GM19455 (cell line): ENCODE data around the gene NARF.
"Not testable (repeated sequence)": the region's sequence is repeated elsewhere in the genome, so short reads cannot be mapped to it uniquely, and the experiment has no call there.

Experiments
- ATAC-seq: cut with Tn5 transposase; IDR thresholded peaks from one replicate; pipeline ENCODE4 v1.9.1; 2021; ENCODE audit not compliant: unreplicated experiment

The NARF gene

DNA sequence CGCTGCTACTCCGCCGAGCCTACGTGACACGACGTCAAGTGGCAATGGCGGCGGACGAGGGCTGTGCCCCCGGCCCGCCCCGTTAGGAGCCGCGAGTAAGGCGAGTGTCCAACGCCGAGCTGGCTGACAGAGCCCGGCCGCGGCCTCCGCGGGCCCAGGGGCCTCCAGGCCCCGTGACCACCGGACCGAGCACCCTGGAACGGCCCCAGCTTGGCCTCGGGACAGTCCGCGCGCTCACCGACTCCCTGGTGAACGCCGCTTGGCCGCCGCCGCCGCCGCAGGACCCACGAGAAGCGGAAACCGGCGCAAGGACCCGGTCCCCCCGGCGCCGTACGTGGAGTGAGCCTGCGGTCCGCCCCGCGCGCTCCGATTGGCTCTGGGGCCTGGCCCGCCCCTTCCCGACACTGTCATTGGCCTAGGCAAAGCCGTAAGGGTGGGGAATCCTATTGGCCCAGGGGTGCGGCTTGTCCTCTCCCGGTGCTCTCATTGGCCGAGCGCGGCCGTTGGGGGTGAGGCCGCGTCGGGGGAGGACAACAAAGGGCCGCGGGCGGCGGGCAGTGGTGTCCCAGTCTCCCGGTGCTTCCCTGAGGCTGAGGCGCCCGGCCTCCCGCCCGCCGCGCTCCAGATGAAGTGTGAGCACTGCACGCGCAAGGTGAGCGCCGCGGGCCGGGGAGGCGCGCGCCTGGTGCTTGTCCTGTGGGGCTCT is at the start of gene NARF:
Gene NARF (plus strand): TSS at position 563 of the 706 bp plus-strand sequence. CDS start 63 bp downstream, at position 626.
- ATAC-seq, result peak; percentile 94

DNA sequence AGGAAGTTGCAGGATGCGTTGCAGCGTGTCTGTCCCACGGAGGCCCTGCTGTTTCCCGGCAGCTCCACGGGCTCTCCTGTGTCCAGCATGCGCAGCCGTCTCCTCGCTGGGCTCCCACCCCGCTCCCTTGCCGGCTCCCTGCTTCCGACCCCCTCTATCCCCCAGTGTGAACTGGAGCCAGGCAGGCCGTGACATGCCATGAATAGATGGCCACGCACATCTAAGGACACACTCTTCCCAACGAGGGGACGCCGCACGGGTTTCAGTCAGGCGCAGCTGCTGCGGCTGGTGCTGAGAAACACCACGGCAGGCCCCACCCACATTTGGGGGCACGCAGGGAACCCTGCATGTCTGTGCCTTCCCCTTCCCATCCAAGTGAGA is 49.6 kb upstream of the NARF start:
- no peak for ATAC-seq

DNA sequence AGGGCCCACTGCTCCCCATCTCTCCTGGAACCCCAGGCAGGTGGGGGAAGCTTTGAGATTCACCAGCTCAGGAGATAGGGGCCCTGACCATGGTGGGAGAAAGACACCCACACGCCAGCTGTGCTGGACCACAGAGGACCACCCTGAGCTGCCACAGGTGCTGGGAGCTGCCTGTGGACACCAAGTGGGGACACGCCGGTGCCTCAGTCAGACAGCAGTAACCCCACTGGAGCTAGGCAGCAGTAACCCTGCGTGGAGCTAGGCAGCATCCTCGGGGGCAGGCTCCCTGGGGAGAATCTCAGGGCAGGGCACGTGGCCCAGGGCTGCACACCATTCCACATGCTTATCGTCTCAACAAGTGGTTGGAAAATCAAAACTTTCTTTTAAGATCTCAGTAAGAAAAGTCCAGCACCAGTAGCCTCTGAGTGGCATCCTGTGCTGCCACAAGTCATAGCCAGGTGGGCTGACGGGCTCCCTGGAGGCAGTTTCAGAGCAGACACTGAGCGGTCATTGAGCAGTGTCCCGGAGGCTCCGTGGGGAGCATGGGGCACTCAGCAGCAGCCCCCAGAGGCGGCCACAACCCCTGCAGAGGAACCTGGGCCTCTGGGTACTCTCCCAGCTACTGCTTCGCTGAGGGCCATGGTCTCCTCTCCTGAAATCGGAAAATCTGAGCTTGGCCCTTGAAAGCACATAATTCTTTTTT is 48.4 kb upstream of the NARF start:
- ATAC-seq, result no peak

DNA sequence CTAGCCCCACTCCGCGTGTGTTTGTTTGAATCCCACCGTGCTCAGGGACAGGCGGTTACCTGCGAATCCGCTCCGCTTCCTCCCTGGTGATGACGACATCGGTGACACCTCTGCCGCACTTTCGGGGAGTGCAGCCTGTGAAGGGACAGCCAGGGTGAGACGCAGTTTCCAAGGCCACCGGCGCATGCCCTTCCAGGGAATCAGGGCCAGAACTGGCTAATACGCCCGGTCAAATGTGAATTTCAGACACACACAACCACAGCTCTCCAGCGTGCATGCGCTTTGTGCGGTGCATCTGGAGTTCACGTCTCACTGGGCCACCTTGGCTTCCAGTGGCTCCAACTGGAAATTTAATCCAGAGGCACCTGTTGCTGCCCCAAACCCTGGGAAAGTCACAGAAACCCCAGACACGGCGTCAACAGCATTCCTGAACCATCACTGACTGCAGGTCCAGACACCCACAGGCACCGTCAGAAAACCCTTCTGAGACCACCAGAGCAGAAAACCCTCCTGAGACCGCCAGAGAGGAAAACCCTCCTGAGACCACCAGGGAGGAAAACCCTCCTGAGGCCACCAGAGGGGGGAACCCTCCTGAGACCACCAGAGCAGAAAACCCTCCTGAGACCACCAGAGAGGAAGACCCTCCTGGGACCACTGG is 47.0 kb upstream of the NARF start:
- no peak for ATAC-seq

DNA sequence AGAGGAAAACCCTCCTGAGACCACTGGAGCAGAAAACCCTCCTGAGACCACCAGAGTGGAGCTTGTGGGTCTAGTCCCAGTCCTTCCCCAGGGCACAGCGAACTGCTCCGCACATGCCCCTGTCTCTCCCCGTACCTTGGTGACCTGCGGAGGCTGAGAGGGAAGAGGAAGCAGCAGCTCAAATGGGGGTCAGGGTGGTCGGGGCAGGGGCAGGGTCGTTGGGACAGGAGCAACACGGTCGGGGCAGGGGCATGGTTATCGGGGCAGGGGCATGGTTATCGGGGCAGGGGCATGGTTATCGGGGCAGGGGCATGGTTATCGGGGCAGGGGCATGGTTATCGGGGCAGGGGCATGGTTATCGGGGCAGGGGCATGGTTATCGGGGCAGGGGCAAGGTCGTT is 46.5 kb upstream of the NARF start:
- ATAC-seq, result not testable (repeated sequence)

DNA sequence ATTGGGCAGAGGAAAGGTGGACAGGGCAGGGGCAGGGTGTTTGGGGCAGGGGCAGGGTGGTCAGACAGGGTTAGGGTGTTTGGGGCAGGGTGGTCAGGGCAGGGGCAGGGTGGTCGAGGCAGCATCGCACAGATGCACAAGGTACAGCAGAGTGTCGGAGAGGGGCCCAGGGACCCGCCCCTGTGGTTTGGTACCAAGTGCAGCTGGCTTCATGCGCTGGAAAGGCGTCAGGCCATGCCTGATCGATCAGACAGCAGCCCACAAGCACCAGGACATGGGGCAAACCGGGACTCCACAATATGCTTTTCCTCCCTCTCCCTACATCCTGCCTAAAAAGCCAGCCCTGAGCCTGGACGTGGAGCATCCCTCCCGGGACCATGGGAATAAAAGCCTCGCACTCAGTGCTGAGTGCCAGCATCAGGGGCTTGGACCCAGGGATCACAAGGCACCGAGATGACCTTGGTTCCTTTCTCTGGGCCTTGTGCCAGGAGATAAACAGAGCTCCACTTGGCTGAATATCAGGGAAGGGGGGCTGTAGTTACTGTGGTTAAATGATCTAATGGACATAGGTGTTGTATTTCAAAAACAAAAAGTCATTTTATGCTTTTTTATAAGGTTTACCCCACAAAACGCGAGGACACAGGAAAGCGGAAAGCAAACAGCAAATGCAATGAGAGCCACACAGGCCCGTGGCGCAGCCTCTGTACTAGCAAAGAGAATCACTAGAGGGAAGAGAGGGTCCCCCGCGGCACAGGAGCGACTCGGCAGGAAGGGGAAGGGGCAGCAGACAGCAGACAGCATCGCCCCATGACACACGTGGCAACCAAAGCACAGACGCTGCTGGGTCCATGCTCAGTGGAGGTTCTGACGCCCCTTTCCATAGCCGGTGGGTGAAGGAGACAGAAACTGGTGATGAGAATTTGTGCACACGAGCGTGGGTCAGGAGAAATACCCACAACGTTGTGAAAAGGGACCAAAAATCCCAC is 45.7 kb upstream of the NARF start:
- ATAC-seq, result no peak

DNA sequence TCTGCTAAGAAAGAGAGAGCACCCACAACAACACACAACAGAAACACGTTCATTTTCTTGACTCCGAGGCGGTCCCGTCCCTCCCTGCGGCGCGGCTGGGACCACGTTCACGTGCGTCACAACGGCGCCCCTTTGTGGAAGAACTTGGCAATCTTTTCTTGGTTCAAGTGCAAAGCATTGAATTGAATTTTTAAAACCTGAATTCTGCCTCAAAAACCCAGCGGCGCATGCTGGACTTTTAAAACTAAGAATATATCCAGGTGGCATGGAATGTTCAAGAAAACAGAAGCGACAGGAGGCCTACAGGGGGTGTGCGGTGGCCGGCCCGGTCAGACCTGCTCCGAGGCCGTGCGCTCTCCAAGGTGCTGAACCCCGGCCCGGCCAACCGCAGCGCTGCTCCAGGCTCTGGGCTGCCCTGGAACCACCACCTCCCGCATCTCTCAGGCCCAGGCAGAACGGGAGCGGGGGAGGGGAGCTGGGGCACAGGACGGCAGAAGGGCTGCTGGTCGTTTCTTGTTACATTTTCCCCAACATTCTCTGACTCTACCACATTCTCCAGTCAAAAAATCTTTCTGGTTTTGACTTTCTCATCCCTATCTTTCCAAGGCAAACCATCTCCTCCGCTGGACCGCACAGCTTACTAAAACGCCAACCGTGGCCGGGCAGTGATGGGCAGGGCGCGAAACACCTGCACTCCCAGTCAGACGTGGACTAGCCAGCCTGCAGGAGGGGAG is 43.8 kb upstream of the NARF start:
- no peak for ATAC-seq

DNA sequence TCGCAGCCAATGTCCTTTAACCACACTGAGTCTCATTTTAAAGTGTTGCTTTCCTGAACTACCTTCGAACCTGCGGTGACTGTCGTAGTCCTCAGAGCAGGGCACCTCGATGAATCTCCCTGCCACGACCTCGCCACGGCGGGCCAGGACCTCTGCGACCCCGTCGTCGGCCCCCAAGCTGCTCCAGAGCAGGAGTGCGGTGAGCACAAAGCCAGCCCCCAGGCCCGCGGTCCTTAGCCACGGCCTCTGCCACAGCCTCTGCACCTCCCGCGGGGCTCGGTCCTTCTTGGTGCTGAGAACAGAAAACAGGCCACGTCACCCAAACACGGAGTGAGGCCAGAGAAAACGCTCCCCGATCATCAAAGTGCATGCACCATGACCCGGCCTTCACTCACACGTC is 43.2 kb upstream of the NARF start:
- ATAC-seq, result no peak

DNA sequence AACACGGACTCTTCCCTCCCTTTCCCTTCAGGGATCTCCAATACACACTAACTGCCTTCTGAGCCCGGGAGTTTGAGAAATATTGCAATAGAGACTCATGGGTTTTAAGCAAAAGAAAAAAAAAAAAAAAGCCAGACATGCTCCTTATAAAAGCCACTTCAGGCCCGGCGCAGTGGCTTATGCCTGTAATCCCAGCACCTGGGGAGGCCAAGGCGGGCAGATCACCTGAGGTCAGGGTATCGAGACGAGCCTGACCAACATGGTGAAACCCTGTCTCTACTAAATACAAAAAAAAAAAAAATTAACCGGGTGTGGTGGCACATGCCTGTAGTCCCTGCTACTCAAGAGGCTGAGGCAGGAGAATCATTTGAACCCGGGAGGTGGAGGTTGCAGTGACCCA is 42.8 kb upstream of the NARF start:
- ATAC-seq, result no peak

DNA sequence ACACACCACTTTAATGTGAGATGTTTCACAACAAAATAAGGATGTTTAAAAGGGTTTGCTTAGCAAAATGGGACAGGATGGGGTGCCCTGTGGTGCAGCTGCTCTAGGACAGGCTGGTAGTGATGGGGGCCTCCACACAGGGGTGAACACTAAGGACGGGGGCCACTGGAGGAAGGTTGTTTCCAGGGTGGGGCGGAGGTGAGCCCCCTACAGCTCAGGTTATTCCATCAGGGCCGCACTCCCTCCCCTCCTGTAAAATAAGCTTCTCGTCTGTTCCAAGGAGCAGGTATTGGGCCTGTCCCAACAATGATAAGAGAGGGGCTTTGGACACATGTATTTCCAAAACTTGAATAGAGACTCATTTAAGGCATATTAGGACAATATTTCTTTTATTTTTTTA is 42.3 kb upstream of the NARF start:
- ATAC-seq, result no peak

DNA sequence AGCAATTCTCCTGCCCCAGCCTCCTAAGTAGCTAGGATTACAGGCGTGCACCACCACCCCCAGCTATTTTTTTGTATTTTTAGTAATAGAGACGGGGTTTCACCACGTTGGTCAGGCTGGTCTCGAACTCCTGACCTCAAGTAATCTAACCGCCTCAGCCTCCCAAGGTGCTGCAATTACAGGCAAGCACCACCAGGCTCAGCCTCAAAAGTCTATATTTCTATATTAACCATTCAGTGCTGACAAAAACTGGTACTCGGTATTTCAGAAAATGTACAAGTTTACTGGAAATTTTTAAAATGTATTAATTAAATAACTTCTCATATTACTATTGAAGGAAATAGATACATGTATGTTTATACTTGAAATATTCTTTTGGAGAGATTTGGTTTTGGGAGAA is 41.8 kb upstream of the NARF start:
- no peak for ATAC-seq

DNA sequence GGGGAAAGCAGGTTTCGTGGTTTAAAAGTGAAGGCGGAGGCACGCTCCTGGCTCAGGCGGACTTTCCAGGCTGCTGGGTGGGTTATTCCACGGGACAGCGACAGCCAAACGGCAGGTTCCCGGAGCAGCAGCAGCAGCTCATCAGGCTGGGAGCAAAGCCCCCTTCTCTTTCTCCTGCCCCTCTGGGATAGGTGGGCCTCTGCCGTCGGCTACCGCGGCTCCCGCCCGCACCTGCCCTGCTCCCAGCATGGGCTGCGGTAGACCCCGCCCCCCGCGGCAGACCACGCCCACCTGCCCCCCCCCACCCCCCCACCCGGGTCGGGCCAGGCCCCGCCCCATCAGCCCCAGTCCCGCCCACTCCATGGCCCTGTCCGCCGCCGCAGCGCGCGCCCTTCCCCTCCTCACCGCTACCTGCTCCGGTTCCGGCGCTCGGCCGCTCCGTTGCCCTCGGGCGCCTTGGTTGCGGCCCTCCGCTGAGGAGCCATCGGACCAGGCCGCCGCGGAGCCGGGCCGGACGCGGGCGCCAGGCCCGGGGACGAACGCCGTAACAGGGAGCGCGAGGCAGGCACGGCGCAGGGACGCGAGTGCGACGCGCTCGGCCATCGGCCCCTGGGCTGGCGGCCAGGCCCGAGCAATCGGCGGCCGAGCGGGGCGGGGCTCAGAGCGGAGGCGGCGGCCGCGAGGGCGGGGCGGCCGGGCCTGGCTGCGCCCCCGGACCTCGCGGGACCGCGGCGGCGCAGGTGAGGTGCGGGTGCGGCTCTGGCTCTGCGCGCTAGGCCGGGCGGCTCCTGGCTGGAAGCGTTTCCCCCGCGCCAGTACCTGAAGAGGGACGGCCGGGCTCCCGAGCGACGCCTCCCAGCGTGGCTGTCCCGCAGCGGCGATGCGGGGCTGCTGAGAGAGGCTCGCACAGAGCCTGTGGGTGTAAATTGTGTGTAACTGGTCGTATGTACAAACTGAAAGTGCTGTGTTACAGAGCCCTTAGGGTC is 40.2 kb upstream of the NARF start, which contains the start of the genes HEXD and OGFOD3:
Gene HEXD (plus strand): TSS at position 347 of the 986 bp plus-strand sequence. CDS start 1,453 bp downstream, outside the sequence.
Gene OGFOD3 (minus strand): TSS at position 586 of the 986 bp plus-strand sequence. CDS start 101 bp downstream, at position 485.
- ATAC-seq, result peak; percentile 74

DNA sequence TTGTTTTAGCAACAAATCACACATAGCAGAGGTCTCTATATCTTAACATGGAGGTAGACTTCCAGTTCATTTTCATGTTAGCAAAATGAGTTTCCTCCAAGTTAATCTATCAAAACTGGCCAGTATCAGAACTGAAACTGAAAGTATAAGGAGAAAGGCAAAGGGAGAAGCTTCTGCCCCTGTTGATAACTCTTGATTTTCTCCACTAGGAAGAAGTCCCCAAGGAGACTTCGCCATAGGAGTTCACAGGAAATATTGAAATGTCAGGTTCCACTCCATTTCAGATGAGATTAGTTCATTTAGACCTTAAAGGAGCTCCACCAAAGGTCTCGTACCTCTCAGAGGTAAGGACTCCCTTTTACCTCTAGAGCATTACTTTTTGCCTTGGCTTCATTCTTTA is 39.0 kb upstream of the NARF start:
- ATAC-seq, result no peak

DNA sequence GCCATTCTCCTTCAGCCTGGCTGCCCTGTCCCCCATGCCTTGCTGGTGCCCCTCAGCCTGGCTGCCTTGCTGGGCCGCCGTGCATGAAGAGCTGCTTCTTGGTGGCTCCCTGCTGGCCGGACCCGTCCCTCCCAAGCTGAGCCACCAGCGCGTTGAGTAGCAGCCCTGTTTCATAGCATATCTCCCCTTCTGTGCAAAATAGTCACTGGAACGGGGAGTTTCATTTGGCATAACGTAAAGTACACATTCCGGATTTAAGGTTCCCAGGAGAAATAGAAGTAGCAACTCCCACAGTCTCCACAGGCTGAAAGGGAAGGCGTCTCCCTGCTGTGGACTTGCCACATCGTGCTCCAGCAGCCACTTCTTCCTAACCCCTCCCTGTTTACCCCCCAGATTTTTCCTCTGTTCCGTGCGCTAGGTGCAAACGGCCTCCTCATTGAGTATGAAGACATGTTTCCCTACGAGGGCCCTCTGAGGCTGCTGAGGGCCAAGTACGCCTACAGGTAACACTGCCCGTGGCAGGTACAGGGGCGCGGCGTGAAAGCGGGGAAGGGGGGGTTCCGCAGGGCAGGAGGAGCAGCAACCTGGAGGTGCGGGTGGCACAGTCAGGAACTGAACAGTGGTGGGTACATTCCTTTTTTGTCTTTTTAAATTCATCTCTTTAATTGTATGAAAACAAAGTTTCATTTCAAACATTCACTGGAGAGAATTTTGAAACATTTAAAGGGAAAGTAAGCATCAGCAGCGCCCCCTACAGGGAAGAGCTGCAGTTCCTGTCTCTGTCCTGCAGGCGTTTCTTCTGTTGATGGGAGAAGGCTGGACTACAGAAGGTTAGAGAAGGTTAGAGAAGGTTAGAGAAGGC is 34.3 kb upstream of the NARF start:
- no peak for ATAC-seq

DNA sequence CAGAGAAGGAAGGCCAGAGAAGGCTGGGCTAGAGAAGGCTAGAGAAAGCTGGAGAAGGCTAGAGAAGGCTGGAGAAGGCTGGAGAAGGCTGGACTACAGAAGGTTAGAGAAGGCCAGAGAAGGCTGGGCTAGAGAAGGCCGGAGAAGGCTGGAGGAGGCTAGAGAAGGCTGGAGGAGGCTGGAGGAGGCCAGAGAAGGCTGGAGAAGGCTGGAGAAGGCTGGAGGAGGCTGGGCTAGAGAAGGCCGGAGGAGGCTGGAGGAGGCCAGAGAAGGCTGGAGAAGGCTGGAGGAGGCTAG is 33.7 kb upstream of the NARF start:
- ATAC-seq, result no peak

DNA sequence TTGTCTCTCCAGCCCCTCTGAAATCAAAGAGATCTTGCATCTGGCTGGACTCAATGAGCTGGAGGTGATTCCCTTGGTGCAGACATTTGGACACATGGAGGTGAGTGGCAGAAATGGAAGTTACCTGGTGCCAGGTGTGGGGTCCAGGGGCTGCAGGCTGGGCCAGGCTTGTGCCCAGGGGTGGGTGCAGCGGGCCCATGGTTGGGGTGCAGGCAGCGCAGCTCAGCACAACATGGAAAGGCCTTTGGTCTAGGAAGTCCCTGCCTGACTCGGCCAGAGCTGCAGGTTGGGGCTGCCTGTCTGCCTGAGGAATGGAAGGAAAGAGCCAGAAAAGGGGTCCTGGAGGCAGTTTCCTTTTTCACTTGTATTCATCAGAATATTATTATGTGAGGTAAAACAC is 30.0 kb upstream of the NARF start:
- no peak for ATAC-seq

DNA sequence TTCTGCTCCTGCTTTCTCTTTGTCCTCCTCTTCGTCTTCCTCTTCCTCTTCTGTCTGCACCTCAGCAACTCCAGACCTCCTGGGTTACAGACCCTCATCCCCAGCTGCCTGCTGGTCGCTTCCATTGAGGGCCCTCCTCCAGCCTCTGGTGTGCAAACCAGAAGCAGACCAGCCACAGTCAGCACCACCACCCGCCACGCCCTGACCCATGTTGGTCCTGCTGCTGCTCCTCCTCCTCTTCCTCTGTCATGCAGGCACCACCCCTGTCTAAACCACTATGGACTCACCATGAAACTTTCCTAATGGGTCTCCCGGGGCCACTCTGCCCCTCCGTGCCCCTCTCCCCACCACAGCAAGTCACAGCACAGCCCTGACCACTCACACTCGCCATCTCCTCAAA is 28.7 kb upstream of the NARF start:
- no peak for ATAC-seq

DNA sequence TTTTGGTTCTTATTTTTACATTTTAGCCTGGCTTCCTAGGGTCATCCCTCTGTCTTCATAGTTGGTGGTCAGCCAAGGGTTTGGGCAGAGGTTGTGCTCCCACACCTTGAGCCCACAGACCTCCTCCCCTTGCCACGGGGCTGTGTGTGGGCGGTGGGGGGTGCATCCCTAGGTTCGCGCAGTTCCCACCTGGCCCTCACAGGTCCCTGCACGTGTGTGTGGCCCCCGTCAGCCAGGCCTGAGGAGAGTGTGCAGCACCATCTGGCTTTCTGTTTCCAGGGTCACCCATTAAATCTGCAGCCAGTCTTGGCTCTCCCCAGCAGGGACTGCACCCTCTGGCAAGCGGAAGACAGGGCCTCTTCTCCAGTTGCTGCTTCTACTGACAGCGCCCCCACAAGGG is 26.5 kb upstream of the NARF start:
- ATAC-seq, result no peak
